Cardiac muscle cell (in vitro differentiated cells and primary cell): ENCODE results near the gene FNBP1. TPM values are rescaled to one million over a fixed set of nuclear protein-coding genes. Genes with fewer than 3 reads are reported as not detected.

Experiments
- DNase-seq, 2 donors: peaks; one replicate each; pipeline versions ENCODE4 v3.0.0 to v3.0.0-alpha.2; 2010 to 2017; ENCODE audit warnings: low read depth in 1 of 2, low spot score in 1 of 2
- H3K27ac ChIP-seq: fragments of 200-600 bp; sonication (generic); 2 replicates; pipeline ENCODE4 v1.5.1; 2016
- H3K27me3 ChIP-seq: fragments of 200-600 bp; sonication (generic); 2 replicates; pipeline ENCODE4 v1.6.0; 2016; ENCODE audit warnings: control low read depth
- H3K36me3 ChIP-seq: fragments of 200-600 bp; sonication (generic); 2 replicates; pipeline ENCODE4 v1.5.1; 2016; ENCODE audit warnings: control low read depth
- H3K4me1 ChIP-seq: fragments of 200-600 bp; sonication (generic); 2 replicates; pipeline ENCODE4 v1.8.1; 2017; ENCODE audit warnings: low read depth, mild to moderate bottlenecking, mixed run types
- H3K4me3 ChIP-seq: fragments of 200-600 bp; sonication (generic); 2 replicates; pipeline ENCODE4 v1.5.1; 2016; ENCODE audit warnings: mild to moderate bottlenecking
- H3K9me3 ChIP-seq: fragments of 200-600 bp; sonication (generic); 2 replicates; pipeline ENCODE4 v1.5.1; 2017; ENCODE audit warnings: low read depth, mild to moderate bottlenecking, control low read depth
- CTCF ChIP-seq: IDR thresholded peaks from 2 replicates; pipeline ENCODE4 v1.5.1; 2012; ENCODE audit warnings: low read depth, mild to moderate bottlenecking, low read length
- polyA plus RNA-seq: library from polyadenylated mRNA; unstranded; fragments of >200 nt; fragmentation: Nextera tagmentation; extraction: Ambion mirVana; gene quantifications from 2 replicates; pipeline ENCODE4 v1.2.1, GENCODE V29; 2016
- total RNA-seq: library from RNA; depleted of rRNA; stranded (reverse); fragments of >200 nt; gene quantifications from 2 replicates; pipeline ENCODE4 v1.2.3, GENCODE V29; 2016

FNBP1 gene
- total and polyA plus RNA-seq, 2 experiments from 2014 or later = 20.5 to 37.9 TPM

- no peak overlapping the region for H3K4me3 ChIP-seq
- no peak overlapping the region for H3K27ac ChIP-seq
- peaks cover 9% of the 10 kb centered on the region for H3K36me3 ChIP-seq
- H3K27me3 ChIP-seq = no peaks in the 10 kb centered on the region
- H3K9me3 ChIP-seq = no peaks in the 10 kb centered on the region
- TF ChIP-seq CTCF = no peak
- H3K4me1 ChIP-seq = no peaks in the 10 kb centered on the region
- peak in 1 of 2 donors; percentile 13 for DNase-seq
Measured at GRCh38 chr9:129979071-129979745, 63.8 kb downstream of the FNBP1 start.

- H3K4me3 ChIP-seq = no peak overlapping the region
- H3K9me3 ChIP-seq = no peaks in the 10 kb centered on the region
- no peaks in the 10 kb centered on the region for H3K36me3 ChIP-seq
- H3K27ac ChIP-seq = no peak overlapping the region
- H3K4me1 ChIP-seq = no peaks in the 10 kb centered on the region
- no peak for DNase-seq
- TF ChIP-seq CTCF = no peak
- no peaks in the 10 kb centered on the region for H3K27me3 ChIP-seq
Measured at GRCh38 chr9:129972816-129973215, 70.2 kb downstream of the FNBP1 start.

- H3K27me3 ChIP-seq = no peaks in the 10 kb centered on the region
- DNase-seq = peak in 1 of 2 donors; percentile 85
- peak overlapping the region; percentile 22 for H3K27ac ChIP-seq
- no peak for TF ChIP-seq CTCF
- H3K9me3 ChIP-seq = no peaks in the 10 kb centered on the region
- H3K4me1 ChIP-seq = peaks cover 4% of the 10 kb centered on the region
- no peak overlapping the region for H3K4me3 ChIP-seq
- H3K36me3 ChIP-seq = no peaks in the 10 kb centered on the region
Measured at GRCh38 chr9:129968690-129969485, 74.1 kb downstream of the FNBP1 start.

- Histone ChIP-seq H3K4me3 (no peak overlapping the region), H3K9me3 (no peaks in the 10 kb centered on the region), H3K4me1 (peaks cover 16% of the 10 kb centered on the region), H3K27ac (peak overlapping the region; percentile 76), H3K27me3 (no peaks in the 10 kb centered on the region), H3K36me3 (no peaks in the 10 kb centered on the region)
- peak in 1 of 2 donors; percentile 43 for DNase-seq
- no peak for TF ChIP-seq CTCF
Measured at GRCh38 chr9:129964901-129965734, 77.9 kb downstream of the FNBP1 start.

GRCh38 chr9:129962889-129963703, 79.9 kb downstream of the FNBP1 start:
- TF ChIP-seq CTCF = no peak
- Histone ChIP-seq H3K36me3 (no peaks in the 10 kb centered on the region), H3K27ac (peak overlapping the region; percentile 71), H3K9me3 (no peaks in the 10 kb centered on the region), H3K4me3 (no peak overlapping the region), H3K27me3 (no peaks in the 10 kb centered on the region), H3K4me1 (peaks cover 16% of the 10 kb centered on the region)
- peak; percentile 28 to 62 for DNase-seq
